ENCODE measurements around the gene GRAMD1B. TPM values are rescaled to one million over a fixed set of nuclear protein-coding genes. Genes with fewer than 3 reads are reported as not detected.

Gene GRAMD1B
- total and polyA plus RNA-seq, 2 experiments from 2014 or later = 9.0 to 20.4 TPM

DNA sequence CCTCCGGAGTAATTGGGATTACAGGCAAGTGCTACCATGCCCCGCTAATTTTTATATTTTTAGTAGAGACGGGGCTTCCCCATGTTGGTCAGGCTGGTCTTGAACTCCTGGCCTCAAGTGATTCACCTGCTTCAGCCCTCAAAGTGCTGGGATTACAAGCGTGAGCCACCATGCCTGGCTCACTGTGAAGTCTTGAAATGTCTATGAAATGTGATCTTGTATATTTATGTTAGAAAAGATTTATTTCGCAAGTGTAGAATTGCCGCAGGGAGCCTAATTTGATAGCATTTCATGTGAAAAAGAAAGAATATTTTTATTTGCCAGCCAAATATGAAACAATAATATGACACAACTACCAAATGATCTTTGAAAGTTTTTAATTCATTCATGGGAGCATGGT, 52.1 kb downstream of the GRAMD1B start:
- H3K27me3 ChIP-seq = no peaks in the 10 kb centered on the region
- WGBS (ENCODE audit: low lambda C conversion rate, missing lambda C conversion rate) = 95% methylated on average over 6 of the region's 6 CpGs
- no peaks in the 10 kb centered on the region for H3K79me2 ChIP-seq
- no peaks in the 10 kb centered on the region for H3K9me2 ChIP-seq (replicated peaks; ENCODE audit: insufficient read depth)
- H3K4me2 ChIP-seq = no peak overlapping the region
- no peaks in the 10 kb centered on the region for H3K9me3 ChIP-seq (ENCODE audit: low read depth)
- H3K27ac ChIP-seq = no peak overlapping the region
- no peaks in the 10 kb centered on the region for H3K36me3 ChIP-seq (replicated peaks; ENCODE audit: insufficient read depth, low read depth)
- no peak overlapping the region for H2AFZ ChIP-seq
- DNase-seq (ENCODE audit: low spot score) = no peak
- H4K20me1 ChIP-seq (ENCODE audit: insufficient read depth, poor library complexity, severe bottlenecking) = no peaks in the 10 kb centered on the region
- no peaks in the 10 kb centered on the region for H3K4me1 ChIP-seq (ENCODE audit: insufficient read depth)
- no peak overlapping the region for H3K4me3 ChIP-seq
- no peak for TF ChIP-seq EZH2phosphoT487 (IDR thresholded peaks at IDR 0.05; ENCODE audit: low read depth, severe bottlenecking, unreplicated experiment)
- no peak for TF ChIP-seq EZH2 (IDR thresholded peaks at IDR 0.05; ENCODE audit: borderline replicate concordance)
- TF ChIP-seq, protein P1, sequence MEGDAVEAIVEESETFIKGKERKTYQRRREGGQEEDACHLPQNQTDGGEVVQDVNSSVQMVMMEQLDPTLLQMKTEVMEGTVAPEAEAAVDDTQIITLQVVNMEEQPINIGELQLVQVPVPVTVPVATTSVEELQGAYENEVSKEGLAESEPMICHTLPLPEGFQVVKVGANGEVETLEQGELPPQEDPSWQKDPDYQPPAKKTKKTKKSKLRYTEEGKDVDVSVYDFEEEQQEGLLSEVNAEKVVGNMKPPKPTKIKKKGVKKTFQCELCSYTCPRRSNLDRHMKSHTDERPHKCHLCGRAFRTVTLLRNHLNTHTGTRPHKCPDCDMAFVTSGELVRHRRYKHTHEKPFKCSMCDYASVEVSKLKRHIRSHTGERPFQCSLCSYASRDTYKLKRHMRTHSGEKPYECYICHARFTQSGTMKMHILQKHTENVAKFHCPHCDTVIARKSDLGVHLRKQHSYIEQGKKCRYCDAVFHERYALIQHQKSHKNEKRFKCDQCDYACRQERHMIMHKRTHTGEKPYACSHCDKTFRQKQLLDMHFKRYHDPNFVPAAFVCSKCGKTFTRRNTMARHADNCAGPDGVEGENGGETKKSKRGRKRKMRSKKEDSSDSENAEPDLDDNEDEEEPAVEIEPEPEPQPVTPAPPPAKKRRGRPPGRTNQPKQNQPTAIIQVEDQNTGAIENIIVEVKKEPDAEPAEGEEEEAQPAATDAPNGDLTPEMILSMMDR (IDR thresholded peaks at IDR 0.05; ENCODE audit: poor library complexity) = no peak

GRCh38 chr11:123483058-123483457, 53.0 kb downstream of the GRAMD1B start:
- Histone ChIP-seq H3K4me2 (no peak overlapping the region), H3K36me3 (replicated peaks; ENCODE audit: insufficient read depth, low read depth) (no peaks in the 10 kb centered on the region), H3K9me3 (ENCODE audit: low read depth) (no peaks in the 10 kb centered on the region), H3K4me1 (ENCODE audit: insufficient read depth) (no peaks in the 10 kb centered on the region), H2AFZ (no peak overlapping the region), H3K79me2 (no peaks in the 10 kb centered on the region), H3K27ac (no peak overlapping the region), H3K4me3 (no peak overlapping the region), H4K20me1 (ENCODE audit: insufficient read depth, poor library complexity, severe bottlenecking) (no peaks in the 10 kb centered on the region), H3K27me3 (no peaks in the 10 kb centered on the region), H3K9me2 (replicated peaks; ENCODE audit: insufficient read depth) (no peaks in the 10 kb centered on the region)
- 89% methylated on average over 8 of the region's 8 CpGs for whole genome bisulfite sequencing (ENCODE audit: low lambda C conversion rate, missing lambda C conversion rate)
- TF ChIP-seq EZH2phosphoT487 (IDR thresholded peaks at IDR 0.05; ENCODE audit: low read depth, severe bottlenecking, unreplicated experiment) (no peak), EZH2 (IDR thresholded peaks at IDR 0.05; ENCODE audit: borderline replicate concordance) (no peak)
- TF ChIP-seq, protein P1 (IDR thresholded peaks at IDR 0.05; ENCODE audit: poor library complexity) = no peak
- DNase-seq (ENCODE audit: low spot score) = no peak

DNA sequence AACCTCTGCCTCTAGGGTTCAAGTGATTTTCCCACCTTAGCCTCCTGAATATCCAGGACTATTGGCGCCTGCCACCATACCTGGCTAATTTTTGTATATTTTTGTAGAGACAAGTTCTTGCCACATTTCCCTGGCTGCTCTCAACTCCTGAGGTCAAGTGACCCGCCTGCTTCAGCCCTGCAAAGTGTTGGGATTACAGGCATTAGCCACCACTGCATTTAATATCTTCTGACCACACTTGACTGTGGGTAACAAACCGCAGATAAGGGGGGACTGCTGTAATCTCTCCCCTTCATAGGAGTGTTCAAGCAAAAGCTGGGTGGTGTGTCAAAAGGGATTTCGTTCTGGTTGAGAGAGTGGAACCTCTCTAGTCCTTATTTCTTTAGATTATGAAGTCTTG, 53.4 kb downstream of the GRAMD1B start:
- H3K4me2 ChIP-seq = no peak overlapping the region
- TF ChIP-seq, protein P1 (IDR thresholded peaks at IDR 0.05; ENCODE audit: poor library complexity) = no peak
- TF ChIP-seq EZH2 (IDR thresholded peaks at IDR 0.05; ENCODE audit: borderline replicate concordance) (no peak), EZH2phosphoT487 (IDR thresholded peaks at IDR 0.05; ENCODE audit: low read depth, severe bottlenecking, unreplicated experiment) (no peak)

GRCh38 chr11:123484448-123484847, 54.4 kb downstream of the GRAMD1B start:
- H3K79me2 ChIP-seq = no peaks in the 10 kb centered on the region
- no peak overlapping the region for H2AFZ ChIP-seq
- 94% methylated on average over 8 of the region's 8 CpGs for WGBS (ENCODE audit: low lambda C conversion rate, missing lambda C conversion rate)
- H3K36me3 ChIP-seq (replicated peaks; ENCODE audit: insufficient read depth, low read depth) = no peaks in the 10 kb centered on the region
- no peaks in the 10 kb centered on the region for H3K27me3 ChIP-seq
- H3K4me3 ChIP-seq = no peak overlapping the region
- H3K4me1 ChIP-seq (ENCODE audit: insufficient read depth) = no peaks in the 10 kb centered on the region
- H3K4me2 ChIP-seq = no peak overlapping the region
- no peaks in the 10 kb centered on the region for H4K20me1 ChIP-seq (ENCODE audit: insufficient read depth, poor library complexity, severe bottlenecking)
- no peak for DNase-seq (ENCODE audit: low spot score)
- H3K27ac ChIP-seq = no peak overlapping the region
- H3K9me2 ChIP-seq (replicated peaks; ENCODE audit: insufficient read depth) = no peaks in the 10 kb centered on the region
- no peak for TF ChIP-seq EZH2phosphoT487 (IDR thresholded peaks at IDR 0.05; ENCODE audit: low read depth, severe bottlenecking, unreplicated experiment)
- no peak for TF ChIP-seq EZH2 (IDR thresholded peaks at IDR 0.05; ENCODE audit: borderline replicate concordance)
- TF ChIP-seq, protein P1 (IDR thresholded peaks at IDR 0.05; ENCODE audit: poor library complexity) = no peak
- H3K9me3 ChIP-seq (ENCODE audit: low read depth) = no peaks in the 10 kb centered on the region

More for the DNA sequence above, 53.4 kb downstream of the GRAMD1B start:
- no peaks in the 10 kb centered on the region for H4K20me1 ChIP-seq (ENCODE audit: insufficient read depth, poor library complexity, severe bottlenecking)
- DNase-seq (ENCODE audit: low spot score) = no peak
- no peaks in the 10 kb centered on the region for H3K9me3 ChIP-seq (ENCODE audit: low read depth)
- H3K36me3 ChIP-seq (replicated peaks; ENCODE audit: insufficient read depth, low read depth) = no peaks in the 10 kb centered on the region
- 86% methylated on average over 4 of the region's 4 CpGs for WGBS (ENCODE audit: low lambda C conversion rate, missing lambda C conversion rate)
- H3K79me2 ChIP-seq = no peaks in the 10 kb centered on the region
- no peaks in the 10 kb centered on the region for H3K4me1 ChIP-seq (ENCODE audit: insufficient read depth)
- no peak overlapping the region for H2AFZ ChIP-seq
- no peaks in the 10 kb centered on the region for H3K9me2 ChIP-seq (replicated peaks; ENCODE audit: insufficient read depth)
- H3K27me3 ChIP-seq = no peaks in the 10 kb centered on the region
- H3K4me3 ChIP-seq = no peak overlapping the region
- no peak overlapping the region for H3K27ac ChIP-seq
